ENCODE measurements around the gene ZCCHC13. TPM values are rescaled to one million over a fixed set of nuclear protein-coding genes. Genes with fewer than 3 reads are reported as not detected.

Gene ZCCHC13
- total and polyA plus RNA-seq, 9 of the 15 experiments (the other 6 are each of a cell fraction or from before 2014, with no cell fraction given): not detected

DNA sequence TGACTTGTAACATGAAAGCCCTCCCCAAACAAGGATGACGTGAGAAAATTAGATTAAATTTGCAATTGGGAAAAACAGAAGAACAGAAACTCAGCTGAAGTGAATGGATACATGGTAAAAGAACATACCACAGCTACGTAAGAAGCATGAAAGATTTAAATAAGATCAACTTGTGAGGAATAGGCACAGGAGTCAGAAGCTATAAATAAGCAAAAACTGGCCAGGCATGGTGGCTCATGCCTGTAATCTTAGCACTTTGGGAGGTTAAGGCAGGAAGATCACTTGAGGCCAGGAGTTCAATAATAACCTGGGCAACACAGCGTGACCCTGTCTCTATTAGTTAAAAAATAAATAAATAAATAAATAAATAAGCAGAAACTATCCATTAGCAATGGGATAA is 33.6 kb upstream of the ZCCHC13 start (continued):
- no peak for TF ChIP-seq SPI1 (IDR thresholded peaks at IDR 0.05; ENCODE audit: borderline replicate concordance, low read depth, low read length)

DNA sequence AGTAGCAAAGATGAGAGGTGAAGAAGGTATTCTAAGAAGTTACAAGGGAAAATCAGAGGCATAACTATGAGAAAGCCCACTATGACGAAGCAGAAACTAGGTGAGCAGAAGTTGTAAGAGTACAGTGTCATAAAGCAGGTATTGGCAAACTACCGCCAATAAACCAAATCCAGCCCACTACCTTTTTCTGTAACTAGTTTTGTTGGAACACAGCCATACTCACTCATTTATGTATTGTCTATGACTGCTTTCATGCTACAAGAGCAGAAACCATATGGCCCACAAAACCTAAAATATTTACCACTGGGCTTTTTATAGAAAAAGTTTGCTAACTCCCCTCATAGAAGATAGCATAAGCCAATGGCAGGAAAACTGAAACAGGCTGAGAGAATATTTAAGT is 31.8 kb upstream of the ZCCHC13 start:
- intact Hi-C loops (cut with micrococcal nuclease) (no loop called here), in situ Hi-C loops (cut with MboI) (no loop called here)
- no peak overlapping the region for H3K27ac ChIP-seq (ENCODE audit: extremely low read depth, low read depth, low read length)
- FAIRE-seq (no peak), DNase-seq (ENCODE audit: extremely low read depth in 1 of 4, low spot score in 3 of 4) (no peak), ATAC-seq (no peak)
- TF ChIP-seq ZNF197 (CRISPR knock-in tag; IDR thresholded peaks at IDR 0.05; ENCODE audit: low read depth) (no peak), ZNF766 (CRISPR knock-in tag; conservative IDR thresholded peaks at IDR 0.05) (no peak), SRF (CRISPR knock-in tag; IDR thresholded peaks at IDR 0.05) (no peak), SAFB2 (IDR thresholded peaks at IDR 0.05; ENCODE audit: borderline replicate concordance, low read depth, low read length, severe bottlenecking) (no peak), XRCC4 (IDR thresholded peaks at IDR 0.05; ENCODE audit: extremely low read depth, insufficient read depth, insufficient read length) (no peak), KLF10 (CRISPR knock-in tag; IDR thresholded peaks at IDR 0.05) (no peak), WHSC1 (IDR thresholded peaks at IDR 0.05; ENCODE audit: low read length) (no peak), GABPB2 (CRISPR knock-in tag; conservative IDR thresholded peaks at IDR 0.05) (no peak), IFI16 (CRISPR knock-in tag; IDR thresholded peaks at IDR 0.05) (no peak), HDAC1 (IDR thresholded peaks at IDR 0.05) (no peak), PCBP1 (IDR thresholded peaks at IDR 0.05; ENCODE audit: low read depth, low read length, poor library complexity, severe bottlenecking) (no peak), ZZZ3 (IDR thresholded peaks at IDR 0.05) (no peak)
- TF ChIP-seq, protein P1, sequence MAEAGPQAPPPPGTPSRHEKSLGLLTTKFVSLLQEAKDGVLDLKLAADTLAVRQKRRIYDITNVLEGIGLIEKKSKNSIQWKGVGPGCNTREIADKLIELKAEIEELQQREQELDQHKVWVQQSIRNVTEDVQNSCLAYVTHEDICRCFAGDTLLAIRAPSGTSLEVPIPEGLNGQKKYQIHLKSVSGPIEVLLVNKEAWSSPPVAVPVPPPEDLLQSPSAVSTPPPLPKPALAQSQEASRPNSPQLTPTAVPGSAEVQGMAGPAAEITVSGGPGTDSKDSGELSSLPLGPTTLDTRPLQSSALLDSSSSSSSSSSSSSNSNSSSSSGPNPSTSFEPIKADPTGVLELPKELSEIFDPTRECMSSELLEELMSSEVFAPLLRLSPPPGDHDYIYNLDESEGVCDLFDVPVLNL (CRISPR knock-in tag; IDR thresholded peaks at IDR 0.05; ENCODE audit: low read depth): no peak
- H3K9ac ChIP-seq (ENCODE audit: insufficient read depth in 1 of 2, low read depth in 2 of 2, low read length in 2 of 2): no peak overlapping the region
- no TSS peak for BruUV-seq (replicated peaks)
- ChIA-PET POLR2A (no interaction called here), CTCF (ENCODE audit: low intra/inter-chr PET ratio) (no interaction called here)
- WGBS (ENCODE audit: insufficient coverage, low coverage, missing lambda C conversion rate): 94% methylated on average over 2 of the region's 2 CpGs
- no peaks in the 10 kb centered on the region for H3K79me2 ChIP-seq (ENCODE audit: control insufficient read depth, insufficient read depth, low read length)
- H3K36me3 ChIP-seq (ENCODE audit: control insufficient read depth, insufficient read depth, low read length): peaks cover 51% of the 10 kb centered on the region
- H3K27me3 ChIP-seq (ENCODE audit: control insufficient read depth in 2 of 2, insufficient read depth in 2 of 2, low read length in 2 of 2): no peaks in the 10 kb centered on the region
- no peak overlapping the region for H3K4me3 ChIP-seq
- H3K4me1 ChIP-seq (replicated peaks in 1 of 2; ENCODE audit: control insufficient read depth in 2 of 2, insufficient read depth in 2 of 2, low read length in 2 of 2): no peaks in the 10 kb centered on the region; a peak in 1 of 5 replicates
- H4K20me1 ChIP-seq (replicated peaks; ENCODE audit: control insufficient read depth, insufficient read depth, low read length): no peaks in the 10 kb centered on the region
- no peaks in the 10 kb centered on the region for H3K9me3 ChIP-seq (replicated peaks; ENCODE audit: control insufficient read depth, insufficient read depth, low read depth, low read length)
- no peaks in the 10 kb centered on the region for H3K9me1 ChIP-seq (ENCODE audit: control insufficient read depth, insufficient read depth, low read length)
- H2AFZ ChIP-seq (ENCODE audit: low read depth, low read length): no peak overlapping the region
- no peak overlapping the region for H3K4me2 ChIP-seq (ENCODE audit: insufficient read depth, low read length)

Measured in K562 (cell line).